ENCODE data around the gene SLC28A1.

GRCh38 chr15:84968301-84968700 lies 83.8 kb downstream of the SLC28A1 start:
- TF ChIP-seq POLR2A (IDR thresholded peaks at IDR 0.05; ENCODE audit: extremely low read depth, insufficient read length) (no peak), CTCF (IDR thresholded peaks at IDR 0.05; ENCODE audit: low read depth, low read length) (no peak), MYC (IDR thresholded peaks at IDR 0.05; ENCODE audit: low read depth, low read length) (no peak), MAX (IDR thresholded peaks at IDR 0.05; ENCODE audit: low read depth, low read length) (no peak)
